Kidney capillary endothelial cell (primary cell): ENCODE results near the gene TUBA8.
"Not testable (repeated sequence)": the region's sequence is repeated elsewhere in the genome, so short reads cannot be mapped to it uniquely, and the experiment has no call there.

Experiments
- DNase-seq: peaks from one replicate; pipeline ENCODE4 v3.0.0-alpha.2; 2018; ENCODE audit warnings: low spot score

TUBA8 gene

GRCh38 chr22:18173441-18173840 is 62.8 kb downstream of the TUBA8 start:
- DNase-seq: not testable (repeated sequence)
